Activated CD4-positive, alpha-beta T cell treated with anti-CD3 and anti-CD28 coated beads for 48 hours (primary cell): ENCODE data around the gene CYTH2.

Source experiments
- DNase-seq: peaks from one replicate; pipeline ENCODE4 v3.0.0-alpha.2; 2020

CYTH2 gene

DNA sequence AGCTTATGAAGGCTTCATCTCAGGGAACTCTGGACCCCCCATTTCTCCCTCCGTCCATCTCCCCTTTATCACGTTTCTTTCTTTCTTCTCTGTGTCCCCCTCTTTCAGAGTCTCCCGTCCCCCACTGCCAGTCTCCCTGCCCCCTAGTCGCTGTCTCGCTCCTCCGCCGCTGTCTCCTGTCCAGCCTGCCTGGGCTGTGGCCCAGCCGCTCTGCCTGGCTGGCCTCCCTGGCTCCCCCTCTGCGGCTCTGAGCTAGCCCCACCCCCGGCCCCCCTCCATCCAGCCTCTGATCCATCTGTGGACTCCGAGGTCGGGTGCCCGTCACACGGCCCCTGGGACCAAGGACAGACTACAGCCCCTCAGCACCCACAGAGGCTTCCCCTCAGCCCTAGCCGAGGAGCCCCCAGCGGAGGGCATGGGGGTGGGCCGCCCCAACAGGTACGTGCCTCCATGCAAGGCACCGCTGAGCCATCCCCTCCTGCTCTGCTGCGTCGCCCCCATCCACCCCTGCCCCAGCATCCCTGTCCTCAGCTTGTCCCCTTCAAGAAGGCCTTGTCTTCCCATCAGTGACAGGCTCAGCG lies 14.9 kb upstream of the CYTH2 start:
- DNase-seq: no peak

DNA sequence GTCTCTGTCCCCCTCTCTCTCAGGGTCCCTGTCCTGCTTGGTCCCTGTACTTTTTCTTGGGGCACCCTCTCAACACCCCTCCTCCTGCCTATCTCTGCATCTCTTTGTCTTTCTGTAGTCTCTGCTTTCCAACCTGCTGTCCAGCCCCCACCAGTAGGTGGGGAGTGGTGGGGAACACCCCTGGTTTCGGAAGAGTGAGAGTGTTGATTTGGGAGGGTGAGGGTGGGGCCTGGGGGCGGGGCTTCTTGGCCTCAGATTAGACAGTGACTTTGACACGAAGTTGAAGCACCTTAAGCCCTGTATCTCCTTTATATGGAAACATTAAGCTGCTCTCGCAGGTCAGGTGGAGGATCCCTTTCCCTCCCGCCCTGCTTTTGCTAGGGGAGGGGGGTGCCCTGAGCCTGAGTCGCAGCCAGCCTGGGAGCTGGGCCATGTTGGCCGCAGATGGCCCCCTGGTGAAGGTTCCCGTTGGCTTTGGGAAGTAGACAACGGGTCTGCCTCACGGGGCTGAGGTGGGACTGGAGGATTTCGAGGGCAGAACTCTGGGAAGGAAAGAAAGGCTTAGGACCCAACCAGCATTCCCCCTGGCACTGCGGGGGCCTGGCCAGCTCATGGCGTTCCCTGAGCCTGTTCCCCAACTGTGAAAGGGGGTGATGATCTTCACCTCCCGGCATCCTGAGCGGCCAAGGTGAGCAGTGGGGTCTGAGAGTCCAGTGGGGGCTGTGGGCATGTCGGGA lies 13.8 kb upstream of the CYTH2 start, which contains the start of gene KCNJ14:
Gene KCNJ14, plus strand, starts transcription at position 404 of the 737 bp plus-strand sequence. CDS start 6,151 bp downstream, outside the sequence.
- no peak for DNase-seq

DNA sequence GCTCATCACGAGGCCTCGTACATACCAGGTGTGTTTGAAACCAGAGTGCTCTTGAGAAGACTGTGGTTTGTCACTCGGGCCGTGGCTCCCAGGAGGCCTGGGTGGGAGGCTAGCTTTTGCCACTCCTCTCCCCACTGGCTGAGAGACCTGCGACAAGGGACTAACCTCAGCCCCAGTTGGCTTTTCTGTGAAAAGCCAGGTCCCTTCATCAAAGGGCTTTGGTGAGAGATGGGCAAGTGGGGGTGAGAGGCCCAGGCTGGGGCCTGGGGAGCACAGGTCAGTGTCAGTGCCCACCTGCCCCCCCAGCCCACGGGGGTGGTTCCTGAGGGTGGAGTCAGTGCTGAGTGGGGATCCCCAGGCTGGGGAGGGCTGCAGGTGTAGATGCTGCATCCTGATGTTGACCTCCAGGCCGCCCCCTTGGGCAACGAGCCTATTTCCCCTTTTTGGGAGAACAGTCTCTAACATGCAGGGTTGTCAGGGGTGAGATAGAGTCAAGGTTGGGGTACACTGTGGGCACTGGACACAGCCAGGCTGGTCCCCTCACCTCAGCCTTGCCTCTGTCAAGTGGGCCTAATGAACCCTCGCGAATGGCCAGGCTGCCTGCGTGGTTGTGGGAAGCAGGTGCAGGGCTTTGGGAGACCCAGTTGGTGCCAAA lies 13.1 kb upstream of the CYTH2 start:
- no peak for DNase-seq

DNA sequence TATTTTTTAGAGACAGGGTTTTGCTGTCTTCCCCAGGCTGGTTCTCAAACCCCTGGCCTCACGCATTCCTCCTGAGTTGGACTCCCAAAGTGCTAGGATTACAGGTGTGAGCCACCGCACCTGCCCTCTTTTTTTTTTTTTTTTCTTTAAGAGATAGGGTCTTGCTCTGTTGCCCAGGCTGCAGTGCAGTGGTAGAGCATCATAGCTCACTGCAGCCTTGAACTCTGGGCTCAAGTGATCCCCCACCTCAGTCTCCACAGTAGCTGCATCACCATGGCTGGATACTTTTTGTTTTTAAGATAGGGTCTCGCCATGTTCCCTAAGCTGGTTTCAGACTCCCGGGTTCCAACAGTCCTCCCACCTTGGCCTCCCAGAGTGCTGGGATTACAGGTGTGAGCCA lies 12.3 kb upstream of the CYTH2 start:
- no peak for DNase-seq

DNA sequence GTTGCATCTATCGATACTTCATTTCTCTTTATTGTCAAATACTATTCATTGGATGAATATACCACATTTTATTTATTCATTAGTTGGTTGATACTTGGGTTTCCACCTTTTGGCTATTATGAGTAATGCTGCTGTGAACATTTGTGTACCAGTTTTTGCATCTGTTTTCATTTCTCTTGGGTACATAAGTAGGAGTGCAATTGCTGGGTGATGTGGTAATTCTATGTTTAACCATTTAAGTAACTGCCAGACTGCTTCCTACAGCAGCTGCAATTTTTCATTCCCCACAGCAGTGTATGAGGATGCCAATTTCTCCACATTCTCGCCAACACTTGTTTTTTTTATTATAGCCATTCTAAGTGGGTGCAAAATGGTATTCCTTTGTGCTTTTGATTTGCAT lies 11.2 kb upstream of the CYTH2 start:
- DNase-seq: no peak

DNA sequence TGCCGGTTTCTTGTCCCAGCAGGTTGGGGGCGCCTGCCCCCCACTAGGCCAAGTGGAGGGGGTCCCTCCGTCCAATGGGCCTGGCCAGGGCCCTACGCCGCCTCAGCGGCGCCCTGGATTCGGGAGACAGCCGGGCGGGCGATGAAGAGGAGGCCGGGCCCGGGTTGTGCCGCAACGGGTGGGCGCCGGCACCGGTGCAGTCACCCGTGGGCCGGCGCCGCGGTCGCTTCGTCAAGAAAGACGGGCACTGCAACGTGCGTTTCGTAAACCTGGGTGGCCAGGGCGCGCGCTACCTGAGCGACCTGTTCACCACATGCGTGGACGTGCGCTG lies 7.6 kb upstream of the CYTH2 start:
- no peak for DNase-seq

DNA sequence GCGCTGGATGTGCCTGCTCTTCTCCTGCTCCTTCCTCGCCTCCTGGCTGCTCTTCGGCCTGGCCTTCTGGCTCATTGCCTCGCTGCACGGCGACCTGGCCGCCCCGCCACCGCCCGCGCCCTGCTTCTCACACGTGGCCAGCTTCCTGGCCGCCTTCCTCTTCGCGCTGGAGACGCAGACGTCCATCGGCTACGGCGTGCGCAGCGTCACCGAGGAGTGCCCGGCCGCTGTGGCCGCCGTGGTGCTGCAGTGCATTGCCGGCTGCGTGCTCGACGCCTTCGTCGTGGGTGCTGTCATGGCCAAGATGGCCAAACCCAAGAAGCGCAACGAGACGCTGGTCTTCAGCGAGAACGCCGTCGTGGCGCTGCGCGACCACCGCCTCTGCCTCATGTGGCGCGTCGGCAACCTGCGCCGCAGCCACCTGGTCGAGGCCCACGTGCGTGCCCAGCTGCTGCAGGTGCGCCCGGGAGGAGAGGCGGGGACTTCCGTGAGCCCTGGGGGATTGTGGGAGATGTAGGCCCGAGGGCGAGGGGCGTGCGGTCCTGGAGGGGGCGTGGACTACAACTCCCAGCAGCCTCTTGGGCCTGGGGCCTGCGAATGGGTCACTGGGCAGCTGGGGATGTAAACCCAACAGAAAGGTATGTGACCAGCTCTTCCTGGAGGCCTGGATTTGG lies 7.0 kb upstream of the CYTH2 start:
- peak; percentile 49 for DNase-seq

DNA sequence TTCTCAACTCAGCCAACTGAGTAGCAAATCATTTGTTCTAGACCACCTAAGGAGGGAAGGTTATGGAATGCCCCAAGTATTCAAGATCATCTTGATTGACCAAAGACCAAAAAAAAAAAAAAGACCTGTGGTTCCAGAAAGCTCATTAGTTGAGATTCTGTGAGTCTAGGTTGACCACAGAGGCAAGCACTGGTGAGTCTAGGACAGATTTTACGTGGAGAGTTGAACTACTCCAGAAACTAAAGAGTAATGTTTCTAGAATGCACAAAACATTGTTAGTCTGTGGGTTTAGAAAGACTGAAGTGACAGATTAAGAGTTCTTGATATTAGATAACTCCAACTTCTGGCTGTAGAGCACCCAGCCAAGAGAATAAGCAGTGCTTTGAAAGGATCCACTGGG lies 4.0 kb upstream of the CYTH2 start:
- DNase-seq: no peak

DNA sequence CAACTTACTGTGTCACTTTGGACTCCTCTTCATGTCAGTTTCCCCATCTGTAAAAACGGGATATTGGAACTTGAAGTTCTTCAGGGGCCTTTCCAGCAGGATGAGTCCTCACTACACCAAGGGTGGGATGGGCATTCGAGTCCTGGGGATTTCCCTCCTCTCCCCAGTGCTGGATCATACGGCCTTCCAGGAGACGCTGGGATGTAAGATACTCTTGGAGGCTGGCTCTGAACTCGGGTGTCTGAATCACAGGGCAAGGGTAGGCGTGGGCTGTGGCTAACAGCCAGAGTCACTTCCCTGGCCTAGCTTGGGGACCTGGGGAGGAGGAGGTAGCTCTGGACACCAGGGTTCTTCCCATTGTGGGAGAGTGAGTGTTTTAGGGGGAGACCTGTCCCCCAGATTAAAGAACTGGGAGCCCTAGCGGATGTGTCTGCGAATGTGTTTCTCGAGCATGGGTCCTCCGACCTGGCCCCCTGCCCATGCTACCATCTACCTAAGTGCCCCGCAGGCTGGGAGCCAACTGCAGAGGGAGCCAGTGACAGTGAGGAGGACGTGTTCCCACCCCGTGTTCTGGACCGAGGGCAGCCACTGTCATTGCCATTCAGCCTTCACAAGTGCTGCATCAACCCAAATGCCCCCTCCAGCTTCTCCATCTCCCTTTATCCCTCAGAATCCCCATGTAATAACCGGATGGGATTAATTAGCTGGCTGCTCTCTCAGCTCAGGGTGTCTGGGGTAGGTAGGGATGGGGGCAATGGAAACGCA lies 2.4 kb upstream of the CYTH2 start:
- DNase-seq: no peak

DNA sequence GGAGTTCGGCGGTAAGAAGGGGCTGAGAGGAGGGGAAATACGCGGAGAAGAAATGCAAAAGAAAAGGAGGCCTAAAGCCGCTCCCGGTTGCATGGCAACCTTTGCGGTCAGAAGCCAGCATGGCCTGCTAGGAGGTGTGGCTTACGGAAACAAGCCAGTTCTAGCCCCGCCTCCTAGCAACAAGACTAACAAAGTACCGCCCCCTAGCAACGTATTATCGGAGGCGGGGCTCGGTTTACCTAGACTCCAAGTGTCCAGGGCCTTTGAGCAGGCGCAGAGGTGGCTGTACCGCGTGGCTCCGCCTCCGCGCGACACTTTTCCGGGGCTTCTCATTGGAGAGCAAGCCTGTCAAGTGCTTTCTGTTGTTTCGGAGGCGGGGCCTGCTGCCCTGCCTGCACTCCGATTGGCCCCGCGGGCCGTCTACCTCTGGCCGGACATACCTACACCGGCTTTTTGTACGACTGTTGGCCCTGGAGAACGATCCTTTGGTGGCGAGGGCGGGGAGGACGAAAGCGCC lies 339 bp upstream of the CYTH2 start:
- peak; percentile 100 for DNase-seq

DNA sequence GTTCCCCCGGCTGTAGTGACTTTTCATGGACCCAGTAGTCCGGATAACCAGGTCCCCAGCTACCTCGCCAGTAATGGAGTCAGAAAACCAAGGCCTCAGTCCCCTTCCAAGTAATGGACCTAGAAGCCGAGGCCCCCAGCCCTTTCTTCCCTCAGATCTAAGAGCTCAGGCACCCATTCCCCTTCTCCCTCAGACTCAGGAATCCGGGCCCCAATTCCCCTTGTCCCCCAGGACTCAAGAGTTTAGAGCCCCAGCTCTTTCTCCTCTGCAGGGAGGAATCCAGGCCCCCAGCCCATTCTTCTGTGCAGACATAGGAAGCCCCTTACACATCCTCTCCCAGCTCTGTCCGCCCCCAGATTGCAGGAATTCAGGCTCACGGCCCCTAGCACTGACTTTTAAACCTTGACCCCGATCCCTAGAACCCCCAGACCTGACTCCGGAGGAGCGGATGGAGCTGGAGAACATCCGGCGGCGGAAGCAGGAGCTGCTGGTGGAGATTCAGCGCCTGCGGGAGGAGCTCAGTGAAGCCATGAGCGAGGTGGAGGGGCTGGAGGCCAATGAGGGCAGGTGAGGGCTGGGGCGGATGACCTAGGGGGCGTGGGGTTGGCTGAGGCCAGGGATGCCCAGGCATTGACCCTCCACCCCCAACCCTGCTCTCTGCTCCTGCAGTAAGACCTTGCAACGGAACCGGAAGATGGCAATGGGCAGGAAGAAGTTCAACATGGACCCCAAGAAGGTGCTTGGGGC lies 938 bp downstream of the CYTH2 start:
- no peak for DNase-seq

DNA sequence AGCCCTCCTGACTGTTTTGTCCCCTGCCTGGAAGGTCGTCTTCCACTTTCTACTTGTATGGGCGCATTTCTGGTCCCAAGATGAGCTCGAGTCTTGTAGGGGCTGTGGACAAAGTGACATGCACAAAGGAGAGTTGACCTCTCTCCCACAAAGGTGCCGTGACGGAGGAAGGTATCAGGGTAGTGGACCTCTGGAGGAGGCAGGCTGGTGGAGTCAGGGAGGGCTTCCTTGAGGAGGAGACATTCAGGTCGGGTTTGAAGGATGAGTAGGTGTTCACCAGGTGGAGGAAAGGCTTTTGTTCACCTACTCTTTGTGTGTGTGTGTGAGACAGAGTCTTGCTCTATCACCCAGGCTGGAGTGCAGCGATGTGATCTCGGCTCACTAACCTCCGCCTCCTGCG lies 1.7 kb downstream of the CYTH2 start:
- no peak for DNase-seq

DNA sequence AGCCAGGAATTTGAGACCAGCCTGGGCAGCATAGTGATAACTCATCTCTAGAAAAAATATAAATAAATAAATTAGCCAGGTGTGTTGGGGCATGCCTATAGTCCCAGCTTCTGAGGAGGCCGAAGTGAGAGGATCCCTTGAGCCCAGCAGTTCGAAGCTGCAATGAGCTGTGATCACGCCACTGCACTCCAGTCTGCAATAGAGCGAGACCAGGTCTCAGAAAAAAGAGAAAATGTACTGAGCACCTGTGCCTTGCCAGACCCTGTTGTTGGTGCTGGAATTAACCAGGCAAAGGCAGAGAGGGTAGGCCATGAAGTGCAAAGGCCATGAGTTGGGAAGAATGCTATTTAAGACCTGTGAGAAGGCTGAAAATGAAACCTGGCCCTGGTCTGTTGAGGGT lies 2.7 kb downstream of the CYTH2 start:
- no peak for DNase-seq

DNA sequence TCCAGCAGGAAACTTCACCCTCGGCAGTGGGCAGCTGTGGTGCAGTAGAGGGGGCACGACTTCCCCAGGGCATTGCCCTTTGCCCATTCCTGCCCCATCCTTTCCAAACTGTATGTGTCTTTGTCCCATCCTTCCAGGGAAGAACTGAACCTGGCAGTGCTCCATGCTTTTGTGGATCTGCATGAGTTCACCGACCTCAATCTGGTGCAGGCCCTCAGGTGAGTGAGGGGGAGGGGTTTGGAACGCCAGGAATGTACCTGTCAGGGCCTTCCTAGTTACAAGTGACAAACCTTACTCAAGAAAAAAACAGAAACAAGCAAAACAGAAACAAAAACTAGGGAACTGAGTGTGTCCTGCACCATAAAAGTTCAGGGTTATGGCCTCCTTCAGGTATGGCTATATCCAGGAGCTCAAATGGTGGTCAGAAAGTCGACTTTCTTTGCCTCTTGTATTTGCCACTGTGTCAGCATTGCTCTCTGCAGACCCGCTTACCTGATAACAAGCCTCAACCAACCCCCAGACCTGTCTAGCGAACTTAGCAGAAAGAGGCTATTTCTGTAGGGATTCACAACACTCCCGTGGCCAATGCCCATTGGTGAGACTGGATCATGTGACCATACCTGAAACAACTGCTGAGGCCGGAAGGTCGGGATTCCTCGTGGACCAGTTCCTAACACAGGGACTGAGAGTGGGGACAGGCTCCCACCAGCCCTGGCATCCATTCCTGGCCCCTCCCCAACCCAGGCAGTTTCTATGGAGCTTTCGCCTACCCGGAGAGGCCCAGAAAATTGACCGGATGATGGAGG lies 4.2 kb downstream of the CYTH2 start:
- DNase-seq: no peak

DNA sequence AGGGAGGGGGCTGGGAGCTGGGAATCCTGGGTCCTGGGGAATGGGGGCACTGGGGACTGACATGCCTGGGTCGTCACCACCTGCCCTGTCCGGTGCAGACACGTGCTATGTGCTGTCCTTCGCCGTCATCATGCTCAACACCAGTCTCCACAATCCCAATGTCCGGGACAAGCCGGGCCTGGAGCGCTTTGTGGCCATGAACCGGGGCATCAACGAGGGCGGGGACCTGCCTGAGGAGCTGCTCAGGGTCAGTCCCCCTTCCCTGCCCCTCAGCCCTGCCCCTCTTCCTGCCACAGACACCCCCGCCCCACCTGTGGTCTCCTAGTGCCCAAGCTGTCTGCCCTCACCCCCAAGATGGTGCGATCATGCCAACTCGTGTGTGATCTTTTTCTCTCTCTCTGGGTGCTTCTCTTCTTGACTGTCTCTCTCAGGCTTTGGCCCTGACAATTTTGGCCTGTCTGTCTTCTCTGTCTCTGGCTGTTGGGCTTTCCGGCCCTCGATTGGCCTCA lies 5.0 kb downstream of the CYTH2 start:
- no peak for DNase-seq

DNA sequence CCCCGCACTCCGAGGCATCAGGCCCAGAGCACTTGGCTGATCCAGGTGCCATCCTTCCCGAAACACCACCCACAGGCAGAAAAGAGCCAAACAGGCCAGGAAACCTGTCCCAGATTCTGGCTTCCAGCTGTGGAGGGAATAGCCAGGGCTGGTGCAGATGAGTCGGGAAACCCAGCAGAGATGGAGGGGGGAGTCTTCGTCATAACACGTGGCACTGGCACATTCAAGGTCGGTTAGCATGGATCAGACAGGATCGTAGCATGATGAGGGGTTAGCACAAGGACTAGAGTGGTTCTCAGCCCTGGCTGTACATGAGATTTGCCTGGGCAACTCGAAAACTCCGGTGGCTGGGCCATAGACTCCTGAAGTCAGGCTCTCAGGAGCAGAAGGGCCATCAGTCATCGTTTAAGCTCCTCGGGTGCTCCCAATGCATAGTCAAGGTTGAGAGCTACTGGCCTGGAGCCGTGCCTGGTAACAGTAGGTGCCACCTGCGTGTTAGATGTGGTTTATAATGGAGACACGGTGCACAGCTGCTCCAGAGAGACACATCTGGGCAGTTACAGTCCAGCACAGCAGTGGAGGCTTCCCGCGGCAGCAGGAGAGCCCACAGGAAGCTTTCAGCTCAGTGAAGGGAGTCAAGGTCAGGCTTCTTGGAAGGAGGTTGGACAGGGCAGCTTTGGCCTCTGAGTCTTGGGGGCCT lies 6.3 kb downstream of the CYTH2 start:
- no peak for DNase-seq

DNA sequence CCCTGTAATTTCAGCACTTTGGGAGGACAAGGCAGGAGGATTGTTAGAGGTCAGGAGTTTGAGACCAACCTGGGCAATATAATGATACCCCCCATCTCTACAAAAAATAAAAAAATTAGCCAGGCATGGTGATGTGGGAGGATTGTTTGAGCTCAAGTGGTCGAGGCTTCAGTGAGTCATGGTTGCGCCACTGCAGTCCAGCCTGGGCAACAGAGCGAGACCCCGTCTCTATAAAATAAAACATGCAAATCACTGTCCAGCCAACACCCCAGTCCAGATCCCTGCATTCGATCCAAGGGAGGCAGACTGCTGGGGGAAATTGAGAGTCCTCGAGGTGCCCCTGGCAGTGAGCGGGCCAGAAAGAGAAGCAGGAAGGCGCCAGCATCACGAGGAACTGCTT lies 7.0 kb downstream of the CYTH2 start:
- no peak for DNase-seq

DNA sequence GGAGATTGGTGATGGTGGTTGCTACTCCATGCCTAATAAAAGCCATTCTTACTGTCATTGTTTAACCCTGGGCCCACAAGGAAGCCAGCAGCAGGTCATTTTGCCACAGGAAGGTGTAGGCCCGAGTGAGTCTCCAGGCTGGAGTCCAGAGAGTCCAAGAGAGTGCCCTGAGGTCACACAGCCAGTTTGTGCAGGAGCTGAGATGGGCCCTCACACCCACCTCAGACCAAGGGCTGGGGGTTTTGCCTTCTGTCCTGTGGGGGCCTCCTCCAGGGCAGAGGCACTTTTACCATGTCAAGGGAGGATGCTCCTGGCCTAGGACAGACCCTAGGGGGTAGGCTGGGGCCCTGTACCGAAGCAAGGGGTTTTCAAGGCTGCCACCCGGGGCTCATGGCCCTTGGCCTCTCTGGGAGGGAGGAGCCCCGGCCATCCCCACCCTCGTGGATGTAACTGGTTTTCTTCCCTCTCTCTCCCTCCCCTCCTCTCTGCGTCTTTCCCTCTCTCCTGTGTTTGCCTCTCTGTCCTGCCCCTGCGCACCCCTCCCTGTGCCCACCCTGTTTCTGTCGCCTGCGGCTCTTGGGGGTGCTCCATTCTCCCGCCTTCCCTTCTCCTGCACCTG lies 8.0 kb downstream of the CYTH2 start:
- DNase-seq: no peak

DNA sequence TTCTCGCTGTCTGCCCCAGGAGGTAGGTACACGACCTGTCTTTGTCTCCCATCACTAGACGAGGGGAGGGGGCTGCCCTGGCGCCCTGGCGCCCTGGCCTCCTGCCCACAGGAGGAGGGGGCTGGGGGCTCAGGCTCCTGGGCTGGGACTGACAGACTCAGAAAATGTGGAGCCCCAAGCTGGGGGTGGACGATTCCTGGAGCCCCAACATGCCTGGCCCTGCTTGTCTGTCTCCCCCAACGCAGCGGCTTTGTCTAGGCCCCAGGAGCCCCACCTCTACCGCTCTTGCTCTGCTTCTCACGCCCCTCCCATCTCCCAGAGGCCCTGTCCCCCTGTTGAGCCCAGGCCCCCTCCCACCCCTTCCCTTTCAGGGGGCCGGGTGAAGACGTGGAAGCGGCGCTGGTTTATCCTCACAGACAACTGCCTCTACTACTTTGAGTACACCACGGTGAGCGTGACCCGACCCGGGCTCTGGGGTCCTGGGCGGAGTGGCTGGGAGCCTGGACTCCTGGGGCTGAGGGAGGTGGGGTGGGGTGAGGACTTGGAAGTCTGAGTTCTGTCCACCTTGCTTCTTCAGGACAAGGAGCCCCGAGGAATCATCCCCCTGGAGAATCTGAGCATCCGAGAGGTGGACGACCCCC lies 8.6 kb downstream of the CYTH2 start:
- no peak for DNase-seq
